ENCODE measurements around the gene ATP2C2.
"Not testable (repeated sequence)": the region's sequence is repeated elsewhere in the genome, so short reads cannot be mapped to it uniquely, and the experiment has no call there.

The ATP2C2 gene

DNA sequence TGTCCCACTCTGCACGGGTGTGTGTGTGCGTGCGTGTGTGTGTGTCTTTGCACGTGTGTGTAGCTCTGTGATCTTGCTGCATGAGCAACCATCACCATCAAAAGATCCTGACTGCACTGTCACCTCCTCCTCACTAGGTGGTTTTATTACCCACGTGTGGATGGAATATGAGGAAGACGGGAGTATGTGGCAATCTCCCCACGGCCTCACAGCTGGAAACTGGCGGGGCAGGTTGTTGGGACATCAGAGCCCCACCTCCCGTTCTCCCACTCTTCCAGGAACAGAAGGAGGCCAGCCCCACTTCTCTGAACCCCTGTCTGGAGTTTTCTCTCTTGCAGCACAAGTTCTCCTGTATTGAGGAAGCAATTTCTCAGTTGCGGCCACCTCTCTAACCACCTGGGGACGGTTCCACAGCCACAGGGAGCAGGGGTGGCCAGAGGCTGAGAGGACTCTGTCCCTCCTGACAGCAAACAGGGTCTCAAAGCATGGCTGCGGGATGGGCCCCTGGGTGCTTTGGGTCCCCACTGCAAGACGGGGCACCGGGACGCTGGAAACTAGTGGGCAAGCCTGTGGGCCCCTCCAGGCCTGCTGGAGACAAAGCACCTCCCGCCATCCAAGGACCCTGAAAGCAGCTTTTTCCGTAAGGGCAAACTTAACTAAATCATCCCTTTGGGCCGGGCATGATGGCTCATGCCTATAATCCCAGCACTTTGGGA lies 27.9 kb upstream of the ATP2C2 start:
- no peak for DNase-seq

DNA sequence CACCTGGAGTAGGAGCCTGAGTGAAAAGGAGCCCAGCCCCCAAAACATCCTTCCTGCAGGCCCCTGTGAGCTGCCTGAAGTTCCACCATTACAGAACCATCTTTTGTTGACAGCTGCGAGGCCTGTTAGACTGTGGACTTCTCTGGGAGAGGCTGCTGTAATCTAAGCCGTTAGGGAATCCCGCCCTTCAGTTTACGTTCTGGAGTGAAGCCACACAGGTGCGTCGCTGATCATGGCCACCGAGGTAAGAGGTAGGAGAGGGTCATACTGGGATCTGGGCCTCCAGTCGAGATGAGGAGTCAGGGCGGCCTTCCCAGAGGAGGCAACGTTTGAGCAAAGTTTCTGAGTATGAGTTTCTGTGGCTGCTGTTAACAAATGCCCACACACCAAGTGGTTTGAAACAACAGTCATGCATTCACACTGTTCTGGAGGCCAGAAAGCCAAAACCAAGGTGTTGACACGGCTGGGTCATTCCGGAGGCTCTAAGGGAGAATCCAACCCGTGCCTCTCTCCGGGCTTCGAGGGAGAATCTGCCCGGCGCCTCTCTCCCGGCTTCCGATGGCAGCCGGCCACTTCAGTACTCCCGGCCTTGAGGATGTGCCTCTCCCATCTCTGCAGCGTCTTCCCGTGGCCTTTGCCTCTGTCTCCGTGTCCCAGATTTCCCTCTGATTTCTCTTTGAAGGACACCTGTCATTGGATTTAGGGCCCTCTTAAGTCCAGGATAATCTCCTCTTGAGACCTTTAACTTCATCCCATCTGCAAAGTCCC lies 26.6 kb upstream of the ATP2C2 start:
- DNase-seq: no peak

DNA sequence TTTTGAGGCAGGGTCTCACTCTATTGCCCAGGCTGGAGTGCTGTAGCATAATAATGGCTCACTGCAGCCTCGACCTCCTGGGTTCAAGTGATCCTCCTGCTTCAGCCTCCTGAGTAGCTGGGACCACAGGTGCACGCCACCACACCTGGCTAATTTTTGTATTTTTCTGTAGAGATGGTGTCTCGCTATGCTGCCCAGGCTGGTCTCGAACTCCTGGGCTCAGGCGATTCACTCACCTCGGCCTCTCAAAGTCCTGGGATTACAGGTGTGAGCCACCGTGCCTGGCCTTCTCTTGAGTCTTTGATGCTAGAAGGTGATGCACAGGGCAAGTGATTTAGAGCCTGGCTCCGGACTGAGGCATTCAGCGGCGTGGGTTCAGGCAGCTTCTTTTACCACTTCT lies 24.5 kb upstream of the ATP2C2 start:
- DNase-seq: not testable (repeated sequence)

DNA sequence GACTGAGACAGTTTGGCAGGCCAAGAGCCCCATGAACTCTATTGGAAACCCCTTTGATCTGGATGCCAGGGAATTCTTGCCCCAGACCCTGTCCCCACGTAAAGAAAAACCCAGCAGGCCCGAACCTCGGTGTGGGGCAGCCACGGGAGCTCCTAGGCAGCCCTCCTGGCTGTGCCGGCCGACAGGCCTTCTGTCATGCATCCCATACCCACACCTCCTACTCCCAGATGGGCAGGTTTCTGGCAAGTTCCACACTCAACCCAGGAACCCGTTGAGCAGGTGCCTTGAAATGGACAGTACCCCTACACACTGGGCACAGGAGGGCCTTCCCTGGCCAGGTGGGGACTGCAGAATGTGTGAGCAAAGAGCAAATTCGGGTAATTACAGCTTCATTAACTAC lies 23.6 kb upstream of the ATP2C2 start:
- DNase-seq: no peak

DNA sequence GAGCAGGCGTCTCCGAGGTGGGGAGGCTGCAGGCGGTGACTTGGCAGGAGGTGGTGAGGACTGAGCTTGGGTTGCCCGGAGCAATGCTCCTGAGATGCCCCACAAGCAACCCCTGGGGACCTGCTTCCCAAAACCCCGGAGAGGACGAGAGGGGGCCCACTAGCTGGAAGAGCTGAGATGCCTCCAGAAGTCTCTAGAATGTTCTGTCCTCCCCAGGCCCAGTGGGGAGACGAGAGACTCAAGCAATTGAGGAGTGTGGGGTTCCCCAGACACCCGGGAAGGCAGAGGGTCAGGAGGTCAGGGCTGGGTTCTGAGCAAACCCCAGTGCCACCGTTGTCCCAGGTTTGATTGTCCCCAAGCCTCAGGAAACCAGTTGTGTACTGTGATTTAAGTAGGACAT lies 21.2 kb upstream of the ATP2C2 start:
- no peak for DNase-seq

DNA sequence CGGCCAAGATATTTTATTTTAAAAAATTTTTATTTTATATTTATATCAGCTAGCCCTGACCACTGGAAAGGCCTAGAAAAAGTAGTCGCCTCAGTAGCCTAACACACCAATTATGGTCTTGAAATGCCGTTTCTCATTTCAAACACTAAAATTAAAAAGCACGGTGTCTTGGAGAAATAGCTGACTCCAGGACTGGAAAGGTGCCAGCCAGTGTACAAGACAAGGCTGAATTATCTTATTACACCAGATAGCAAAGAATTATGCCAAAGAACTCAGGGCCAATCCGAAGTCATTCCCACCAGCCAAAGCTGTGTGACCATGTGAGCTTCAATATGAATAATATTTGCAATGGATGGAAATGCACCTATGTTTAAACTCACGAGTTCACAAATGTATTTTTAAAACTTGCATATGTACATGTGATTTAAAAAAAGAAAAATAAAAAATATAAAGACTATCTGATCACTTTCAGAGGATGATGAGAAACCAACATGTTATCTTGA lies 19.9 kb upstream of the ATP2C2 start:
- no peak for DNase-seq

DNA sequence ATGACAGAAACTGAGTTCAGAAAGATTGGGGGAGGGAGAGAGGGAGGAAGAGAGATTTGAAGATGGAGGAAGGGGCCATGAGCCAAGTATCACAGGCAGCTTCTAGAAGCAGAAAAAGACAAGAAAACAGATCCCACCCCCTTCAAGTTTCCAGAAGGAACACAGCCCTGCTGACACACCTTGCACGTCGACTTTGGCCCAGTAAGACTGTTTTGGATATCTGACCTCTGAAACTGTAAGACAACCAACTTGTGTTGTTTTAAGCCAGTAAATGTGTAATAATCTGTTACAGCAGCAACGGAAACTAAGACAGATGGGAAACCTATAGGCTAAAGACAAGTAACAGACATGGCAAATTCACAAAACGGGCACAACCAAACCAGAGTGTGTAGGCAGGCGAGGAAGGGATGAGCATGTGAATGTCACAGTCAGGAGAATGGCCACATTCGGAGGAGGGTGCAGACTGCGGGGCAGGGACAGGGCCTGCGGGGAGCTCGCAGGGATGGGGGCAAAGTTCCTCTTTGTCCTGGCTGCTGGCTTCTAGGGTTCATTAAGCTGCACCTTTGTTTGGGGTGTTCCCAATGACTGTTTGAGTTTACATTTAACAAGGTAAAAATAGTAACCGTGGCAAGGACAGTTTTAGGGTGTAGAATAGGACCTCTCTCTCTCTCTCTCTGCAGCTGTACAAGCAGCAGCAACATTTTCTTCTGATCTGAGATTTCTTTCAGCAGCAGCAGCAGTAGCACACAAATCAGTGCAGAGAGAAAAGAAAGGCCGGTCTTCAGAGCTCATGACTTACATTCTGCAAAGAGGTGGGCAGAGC lies 18.3 kb upstream of the ATP2C2 start:
- no peak for DNase-seq

DNA sequence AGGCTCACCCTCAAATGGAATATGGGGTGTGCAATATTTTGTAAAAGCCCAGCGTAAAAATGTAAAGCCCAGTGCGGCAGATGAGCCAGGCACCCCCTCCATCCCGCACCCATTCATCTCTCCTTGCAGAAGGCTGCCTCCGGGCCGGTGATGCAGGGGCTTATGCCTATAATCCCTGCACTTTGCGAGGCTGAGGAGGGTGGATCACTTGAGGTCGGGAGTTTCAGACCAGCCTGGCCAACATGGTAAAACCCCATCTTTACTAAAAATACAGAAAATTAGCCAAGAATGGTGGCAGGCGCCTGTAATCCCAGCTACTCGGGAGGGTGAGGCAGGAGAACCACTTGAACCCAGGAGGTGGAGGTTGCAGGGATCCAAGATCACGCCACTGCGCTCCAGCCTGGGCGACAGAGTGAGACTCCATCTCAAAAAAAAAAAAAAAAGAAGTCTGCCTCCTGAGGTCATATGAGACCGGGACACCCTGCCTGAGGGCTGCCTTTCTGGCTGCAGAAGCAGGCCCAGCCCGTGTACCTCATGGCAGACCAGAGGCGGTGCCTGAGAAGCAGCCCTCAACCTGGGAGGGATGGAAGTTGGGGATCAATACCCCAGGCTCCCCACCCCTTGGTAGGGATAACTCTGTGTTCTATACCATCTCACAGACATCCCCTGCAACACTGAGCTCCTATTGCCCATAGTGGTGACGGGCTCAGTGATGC lies 17.5 kb upstream of the ATP2C2 start:
- DNase-seq: no peak

DNA sequence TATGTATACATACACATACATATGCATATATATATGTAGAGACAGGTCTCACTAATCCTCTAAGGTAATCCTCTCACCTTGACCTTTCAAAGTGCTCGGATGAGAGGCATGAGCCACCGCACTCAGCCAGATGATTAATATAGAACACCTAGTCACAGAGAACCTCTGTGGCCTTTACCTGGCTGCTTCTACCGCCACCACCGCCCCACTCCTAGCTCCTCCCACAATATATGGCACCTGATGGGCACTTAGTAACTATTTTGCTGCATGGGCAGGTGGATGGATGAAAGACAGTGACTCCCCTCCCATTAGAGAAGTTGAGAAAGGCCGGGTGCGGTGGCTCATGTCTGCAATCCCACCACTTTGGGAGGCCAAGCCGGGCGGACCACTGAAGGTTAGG lies 16.7 kb upstream of the ATP2C2 start:
- DNase-seq: no peak

DNA sequence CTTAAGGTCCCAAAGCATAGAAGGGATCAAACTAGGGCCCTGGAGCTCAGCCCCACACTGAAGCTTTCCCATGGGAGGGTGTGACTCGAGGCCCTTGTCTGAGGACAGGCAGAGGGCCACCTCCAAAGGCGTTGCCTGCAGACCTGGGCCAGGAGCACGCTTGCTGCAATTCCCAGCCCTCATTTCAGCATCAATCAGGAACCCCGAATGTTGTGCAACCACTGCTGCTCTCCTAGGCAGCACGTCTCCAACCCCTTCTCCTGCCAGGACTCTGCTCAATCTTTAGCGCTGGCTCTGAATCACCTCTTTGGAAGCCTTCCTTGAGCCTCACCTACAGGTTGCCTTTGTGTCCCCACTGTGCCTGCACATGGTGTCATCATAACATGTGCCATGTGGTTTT lies 14.0 kb upstream of the ATP2C2 start:
- no peak for DNase-seq

DNA sequence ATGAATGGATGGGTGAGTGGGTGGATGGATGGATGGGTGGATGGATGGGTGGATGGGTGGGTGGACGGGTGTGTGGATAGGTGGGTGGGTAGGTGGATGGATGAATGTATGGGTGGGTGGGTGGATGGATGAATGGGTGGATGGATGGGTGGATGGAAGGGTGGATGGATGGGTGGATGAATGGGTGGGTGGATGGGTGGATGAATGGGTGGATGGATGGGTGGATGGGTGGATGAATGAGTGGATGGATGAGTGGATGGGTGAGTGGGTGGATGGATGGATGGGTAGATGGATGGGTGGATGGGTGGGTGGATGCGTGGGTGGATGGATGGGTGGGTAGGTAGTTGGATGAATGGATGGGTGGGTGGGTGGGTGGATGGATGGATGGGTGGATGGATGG lies 13.2 kb upstream of the ATP2C2 start:
- no peak for DNase-seq

DNA sequence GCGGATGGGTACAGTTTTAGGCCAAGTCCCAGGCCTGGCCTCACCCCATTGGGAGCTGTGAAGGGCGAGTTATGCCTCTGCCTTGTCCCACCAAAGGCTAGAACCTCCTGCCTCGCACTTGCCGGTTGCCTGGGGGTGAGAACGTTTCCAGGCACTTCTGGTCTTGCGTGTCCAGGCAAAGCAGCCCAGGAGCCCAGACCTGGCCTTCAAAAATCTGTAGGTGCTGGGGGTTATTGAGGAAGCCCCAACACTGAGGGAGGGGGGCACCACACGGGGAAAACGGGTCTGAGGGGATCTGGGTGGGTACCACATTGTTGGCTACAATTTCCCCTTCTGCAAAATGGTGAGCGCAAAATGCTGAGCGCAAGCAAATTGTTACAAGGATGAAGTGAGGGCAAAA lies 12.2 kb upstream of the ATP2C2 start:
- DNase-seq: no peak

DNA sequence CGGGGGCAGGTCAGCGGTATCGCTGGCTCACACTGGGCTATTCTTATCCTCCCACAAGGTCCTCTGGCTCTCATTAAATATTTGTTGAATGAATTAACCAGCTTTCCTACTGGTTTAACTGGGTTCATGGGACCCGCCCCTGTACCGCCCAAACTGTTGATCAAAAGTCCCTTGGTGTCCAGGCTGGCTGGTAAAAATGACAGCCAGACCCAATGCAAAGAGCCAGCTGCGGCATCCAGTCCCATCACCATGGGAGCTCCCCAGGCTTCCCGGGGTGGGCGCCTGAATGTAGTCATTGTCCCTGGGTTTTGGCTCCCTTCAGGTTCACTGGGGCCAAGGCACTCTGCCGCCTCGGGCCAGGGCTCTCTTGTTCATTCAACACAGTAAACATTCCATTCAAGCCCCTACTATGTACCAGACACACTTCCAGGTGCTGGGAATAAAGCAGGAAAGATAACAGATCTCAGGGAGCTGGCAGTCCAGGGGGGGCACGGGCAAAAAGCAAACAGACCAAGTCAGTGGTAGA lies 11.7 kb upstream of the ATP2C2 start:
- no peak for DNase-seq

DNA sequence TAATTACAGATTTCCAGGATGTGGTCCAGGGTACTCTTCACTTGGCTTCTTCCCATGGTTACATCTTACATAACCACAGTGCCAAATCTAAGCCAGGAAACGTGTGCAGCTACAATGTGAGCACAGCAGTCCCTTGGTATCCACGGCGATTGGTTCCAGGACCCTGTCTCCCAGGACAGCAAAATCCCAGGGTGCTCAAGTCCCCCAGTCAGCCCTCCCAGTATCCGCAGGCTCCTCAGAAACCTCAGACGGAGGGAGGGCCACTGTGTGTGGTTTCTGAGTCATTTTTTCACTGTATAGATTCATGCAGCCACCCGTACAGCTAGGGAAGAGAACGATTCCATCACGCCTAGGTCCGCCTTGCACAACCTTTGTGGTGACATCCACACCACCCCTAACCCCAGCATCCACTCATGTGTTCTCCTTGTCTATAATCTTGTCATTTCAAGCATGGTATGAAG lies 11.1 kb upstream of the ATP2C2 start:
- peak in 1 of 2 donors; percentile 37 for DNase-seq

DNA sequence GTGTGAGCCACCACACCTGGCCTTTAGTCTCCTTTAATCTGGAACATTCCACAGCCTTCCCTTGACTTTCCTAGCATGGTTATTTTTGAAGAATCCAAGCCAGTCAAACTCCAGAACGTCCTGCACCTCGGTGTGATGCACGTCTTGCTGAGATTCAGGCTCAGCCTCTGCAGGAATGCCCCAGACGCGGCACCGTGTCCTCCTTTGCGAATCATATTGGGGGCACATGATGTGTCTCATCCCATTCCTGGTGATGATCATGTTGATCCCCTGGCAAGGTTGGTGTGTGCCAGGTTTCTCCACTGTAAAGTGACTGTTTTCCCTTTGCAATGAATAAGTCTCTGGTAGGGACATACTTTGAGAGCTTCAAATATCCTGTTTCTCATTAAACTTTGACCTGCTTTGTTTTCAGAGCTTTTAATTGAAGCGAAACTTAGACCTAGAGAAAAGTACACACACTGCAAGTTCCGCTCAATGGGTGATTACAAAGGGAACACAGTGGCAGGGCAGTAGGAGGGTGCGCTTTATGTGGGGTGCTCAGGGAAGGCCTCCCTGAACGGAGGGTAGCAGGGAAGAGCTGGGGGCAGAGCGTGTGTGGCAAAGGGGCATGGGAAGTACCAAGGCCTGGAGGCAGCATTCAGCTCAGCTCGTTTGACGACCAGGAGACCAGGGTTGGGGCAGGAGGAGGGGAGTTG lies 9.6 kb upstream of the ATP2C2 start:
- no peak for DNase-seq

DNA sequence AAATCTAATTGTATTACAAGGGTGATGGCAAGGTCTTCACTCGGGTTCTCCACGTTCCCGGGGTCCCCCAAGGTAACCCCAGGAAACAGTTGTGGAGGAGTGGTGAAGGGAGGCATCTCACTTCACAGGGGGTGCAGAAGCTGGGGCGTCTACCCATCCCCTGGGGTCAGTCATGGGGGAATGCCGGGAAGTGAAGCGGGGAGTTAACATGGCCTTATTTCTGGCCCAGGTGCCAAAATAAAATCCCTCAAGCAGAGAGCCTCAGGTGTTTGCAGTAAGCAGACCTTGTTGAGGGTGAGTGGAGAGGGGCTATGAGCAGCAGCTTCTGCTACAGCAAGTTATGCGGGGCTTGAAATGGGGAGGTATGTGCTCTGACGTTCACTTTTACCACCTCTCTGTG lies 9.0 kb upstream of the ATP2C2 start:
- DNase-seq: no peak

DNA sequence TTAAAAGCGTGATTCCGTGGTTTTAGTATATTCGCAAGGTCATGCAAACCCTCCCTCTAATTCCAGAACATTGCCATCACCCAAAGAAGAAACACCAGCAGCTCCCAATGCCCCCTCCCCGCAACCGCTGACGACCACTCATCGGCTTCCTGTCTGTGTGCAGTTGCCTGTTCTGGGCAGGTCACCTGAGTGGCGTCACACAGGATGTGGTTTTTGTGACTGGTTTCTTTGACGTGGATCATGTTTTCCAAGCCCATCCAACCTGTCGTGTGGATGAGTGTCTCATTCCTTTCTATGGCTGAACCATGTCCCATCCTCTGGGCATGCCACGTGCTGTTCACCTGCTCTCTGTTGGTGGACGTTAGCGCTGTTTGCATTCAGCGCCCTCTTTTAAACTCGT lies 8.2 kb upstream of the ATP2C2 start:
- DNase-seq: peak; percentile 15 to 26

DNA sequence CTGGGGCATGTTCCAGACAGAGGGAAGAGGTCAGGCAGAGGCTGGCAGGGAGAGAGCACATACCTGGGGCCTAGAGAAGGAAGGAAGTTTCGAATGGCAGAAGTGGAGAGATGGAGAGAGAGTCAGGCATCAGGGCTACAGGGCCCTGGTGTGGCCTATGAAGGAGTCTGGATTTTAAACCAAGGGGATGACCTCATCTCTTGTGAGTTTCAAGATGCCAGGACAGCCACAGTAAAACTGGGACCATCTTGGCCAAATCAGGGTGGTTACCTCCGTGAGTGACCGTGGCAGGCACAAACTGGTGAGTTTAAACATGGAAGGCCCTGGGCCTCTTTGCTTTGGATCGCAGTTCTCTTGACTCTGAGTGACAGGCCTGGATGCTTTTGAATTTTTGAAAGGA lies 7.6 kb upstream of the ATP2C2 start:
- DNase-seq: no peak

DNA sequence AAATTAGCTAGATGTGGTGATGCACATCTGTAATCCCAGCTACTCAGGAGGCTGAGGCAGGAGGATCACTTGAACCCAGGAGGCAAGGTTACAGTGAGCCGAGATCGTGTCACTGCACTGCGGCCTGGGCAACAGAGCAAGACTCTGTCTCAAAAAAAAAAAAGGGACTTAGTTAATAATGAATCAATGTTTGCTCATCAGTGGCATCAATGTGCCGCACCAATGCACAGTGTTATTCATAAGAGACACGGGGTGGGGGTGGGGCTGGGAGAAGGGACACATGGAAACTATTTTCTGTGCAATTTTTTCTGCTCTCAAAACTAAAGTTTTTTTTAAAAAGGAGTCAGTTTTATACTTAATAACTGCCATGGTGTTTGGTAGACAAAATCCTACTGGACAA lies 6.8 kb upstream of the ATP2C2 start:
- no peak for DNase-seq

DNA sequence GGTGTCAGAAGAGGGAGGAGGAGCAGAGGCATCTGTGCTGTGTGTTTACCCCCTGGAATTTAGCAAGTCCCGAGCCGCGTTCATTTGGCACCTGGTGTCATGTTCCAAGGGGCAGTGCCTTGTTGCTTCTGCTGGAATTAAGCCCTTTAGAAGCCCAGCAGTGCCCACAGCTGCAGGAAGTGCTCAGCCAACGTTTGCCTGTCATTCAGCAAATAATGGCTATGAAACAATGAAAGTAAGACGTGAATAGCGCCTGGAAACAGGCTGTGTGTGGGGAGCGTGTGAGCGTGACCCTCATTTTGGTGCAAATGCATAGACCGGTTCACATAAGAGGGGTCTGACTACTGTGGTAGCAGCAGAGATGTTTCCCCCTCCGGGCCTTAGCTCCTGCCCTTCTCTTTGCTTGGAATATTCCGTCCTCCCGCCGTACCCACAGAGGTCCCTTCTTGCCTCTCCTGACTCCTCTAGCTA lies 5.8 kb upstream of the ATP2C2 start:
- DNase-seq: no peak

DNA sequence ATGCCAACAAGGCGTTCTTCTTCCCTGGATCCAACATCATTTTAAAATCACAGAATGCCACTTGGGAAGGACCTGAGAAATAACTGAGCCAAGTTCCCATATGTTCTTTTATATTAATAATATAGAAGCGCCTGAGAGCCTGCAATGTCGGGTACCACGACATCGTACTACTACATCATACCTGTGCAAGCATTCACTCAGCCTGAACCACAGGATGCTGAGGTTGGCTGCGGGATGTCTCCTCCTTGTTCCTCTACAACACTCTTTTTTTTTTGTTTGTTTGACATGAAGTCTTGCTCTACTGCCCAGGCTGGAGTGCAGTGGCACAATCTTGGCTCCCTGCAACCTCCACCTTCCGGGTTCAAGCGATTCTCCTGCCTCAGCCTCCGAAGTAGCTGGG lies 2.1 kb upstream of the ATP2C2 start:
- DNase-seq: no peak

DNA sequence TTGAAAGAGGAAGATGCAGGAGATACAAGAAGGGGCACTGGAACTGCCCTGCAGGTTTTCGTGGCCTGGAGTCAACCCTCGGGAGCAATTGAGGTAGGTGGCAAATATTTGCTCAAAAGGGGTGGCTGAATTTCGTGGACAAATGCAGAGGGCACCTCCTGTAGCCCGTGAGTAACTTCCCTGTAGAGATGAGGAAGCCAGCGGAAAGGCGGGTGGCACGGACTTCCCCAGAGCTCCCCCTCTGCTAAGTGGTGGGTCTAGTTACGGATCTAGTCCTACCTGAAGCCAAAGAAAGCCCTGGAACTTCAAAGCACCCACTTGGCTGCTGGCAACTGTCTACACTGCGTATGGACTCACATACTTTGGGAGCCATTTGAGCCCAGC lies 1.0 kb upstream of the ATP2C2 start:
- no peak for DNase-seq

All from CD4-positive, alpha-beta T cell treated with Interleukin-4 for 1 hour (primary cell).